Measurements from ENCODE around the gene KCNA1.

The KCNA1 gene

GRCh38 chr12:4911316-4911994 is 1.8 kb downstream of the KCNA1 start:
- no peak for DNase-seq (ENCODE audit: low spot score)

GRCh38 chr12:4914720-4915119 is 5.0 kb downstream of the KCNA1 start:
- DNase-seq (ENCODE audit: low spot score), result no peak

- no peak for DNase-seq (ENCODE audit: low spot score)
Observed at GRCh38 chr12:4915752-4916151, 6.0 kb downstream of the KCNA1 start.

GRCh38 chr12:4918950-4919660 is 9.4 kb downstream of the KCNA1 start:
- no peak for DNase-seq (ENCODE audit: low spot score)

DNA sequence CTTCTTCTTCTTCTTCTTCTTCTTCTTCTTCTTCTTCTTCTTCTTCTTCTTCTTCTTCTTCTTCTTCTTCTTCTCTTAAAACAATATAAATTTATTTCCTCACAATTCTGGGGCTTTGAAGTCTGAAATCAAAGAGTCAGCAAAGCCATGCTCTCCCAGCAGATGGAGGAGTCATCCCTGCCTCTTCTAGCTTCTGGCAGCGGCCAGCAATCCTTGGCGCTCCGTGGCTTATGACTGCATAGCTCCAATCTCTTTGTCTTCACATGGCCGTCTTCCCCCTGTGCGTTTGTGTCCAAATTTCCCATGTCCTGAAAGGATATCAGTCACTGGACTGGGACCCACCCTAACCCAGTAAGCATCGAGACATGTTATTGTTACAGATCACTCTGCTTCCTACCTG is 22.9 kb downstream of the KCNA1 start:
- DNase-seq (ENCODE audit: low spot score), result no peak

DNA sequence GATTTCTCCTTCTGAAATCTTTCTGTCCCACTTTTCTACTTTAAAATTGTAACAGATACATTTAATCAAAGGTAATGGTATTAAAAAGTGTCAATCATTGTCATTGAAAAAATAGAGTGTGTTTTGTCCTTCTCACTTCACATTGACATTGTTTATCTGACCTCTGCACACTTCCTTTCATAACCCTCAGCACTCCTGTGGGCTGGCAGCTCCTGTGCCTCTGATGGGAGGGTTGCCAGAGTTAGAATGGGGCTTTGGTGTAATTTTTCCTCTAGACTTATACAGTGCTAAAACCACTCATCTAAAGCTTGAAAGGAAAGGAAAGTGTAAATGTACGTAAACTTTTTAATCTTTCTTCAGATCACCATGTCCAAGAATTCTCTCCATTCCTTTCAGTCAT is 23.7 kb downstream of the KCNA1 start:
- DNase-seq (ENCODE audit: low spot score), result no peak

GRCh38 chr12:4934407-4935035 is 24.8 kb downstream of the KCNA1 start:
- DNase-seq (ENCODE audit: low spot score), result no peak

- DNase-seq (ENCODE audit: low spot score), result no peak
Observed at GRCh38 chr12:4938900-4939299, 29.2 kb downstream of the KCNA1 start.

DNA sequence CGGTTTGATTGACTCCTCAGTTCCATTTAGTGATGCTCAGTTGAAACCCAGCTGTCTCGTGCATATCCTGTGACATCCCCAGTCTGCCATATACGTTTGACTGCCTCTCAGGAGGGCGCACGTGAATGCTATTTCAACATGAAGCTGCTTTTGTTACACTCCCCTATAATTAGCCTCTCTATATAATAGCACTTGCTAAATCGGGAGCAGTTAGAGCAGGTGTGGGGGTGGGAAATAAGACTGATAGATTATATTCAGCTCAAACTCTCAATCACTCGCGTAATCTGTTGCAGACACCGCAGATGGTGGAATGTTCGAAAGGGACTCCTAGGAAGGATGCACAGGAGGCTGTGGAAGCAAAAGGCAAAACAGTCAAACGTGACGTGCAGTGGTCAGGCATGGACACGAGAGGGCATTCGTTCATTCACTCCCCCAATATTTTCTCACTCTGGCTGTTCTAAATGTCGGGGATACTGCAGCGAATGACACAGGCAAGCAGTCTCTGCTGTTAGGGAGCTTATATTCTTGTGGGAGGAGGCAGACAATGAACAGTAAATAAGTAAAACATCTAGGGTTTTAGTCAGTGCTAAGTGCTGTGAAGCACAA is 29.8 kb downstream of the KCNA1 start:
- DNase-seq (ENCODE audit: low spot score), result no peak

DNA sequence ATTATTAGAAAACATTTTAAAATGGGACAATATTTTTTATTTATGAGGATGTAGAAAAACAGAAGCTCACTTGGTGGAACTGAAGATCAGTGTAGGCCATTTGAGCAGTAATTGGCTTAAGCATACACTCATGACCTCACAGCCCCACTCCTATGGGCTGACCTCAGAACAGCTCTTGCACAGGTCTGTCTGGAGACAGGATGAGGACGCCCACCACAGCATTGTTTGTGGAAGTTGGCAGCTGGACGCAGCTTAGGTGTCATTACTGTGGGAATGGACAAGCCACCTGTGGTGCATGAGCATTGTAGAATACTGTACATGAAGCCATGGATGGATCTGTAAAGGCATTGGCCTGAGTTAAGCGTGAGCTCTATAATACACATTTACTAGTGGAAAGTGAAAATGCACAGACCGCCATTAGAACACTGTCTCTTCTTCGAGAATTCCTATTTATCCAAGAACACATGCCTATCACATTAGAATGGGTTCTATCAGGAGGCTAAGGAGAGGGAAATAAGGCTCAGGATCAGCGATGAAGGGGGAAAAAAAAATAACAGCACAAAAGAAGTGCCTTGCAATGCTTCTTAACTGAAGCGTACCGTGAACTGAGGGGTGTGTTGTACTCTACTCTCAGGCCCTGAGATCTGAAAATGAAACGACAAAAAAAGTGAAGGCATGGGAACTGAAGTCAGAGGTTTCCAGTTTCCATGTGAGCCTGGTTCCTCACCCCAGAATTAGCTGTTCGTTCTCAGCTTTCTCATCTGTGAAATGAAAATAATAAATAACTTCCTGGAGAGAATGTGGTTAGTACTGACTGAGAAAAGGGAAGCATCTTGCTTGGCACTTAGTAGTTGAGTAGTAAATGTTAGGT is 33.6 kb downstream of the KCNA1 start:
- no peak for DNase-seq (ENCODE audit: low spot score)

- no peak for DNase-seq (ENCODE audit: low spot score)
Observed at GRCh38 chr12:4943938-4944284, 34.2 kb downstream of the KCNA1 start.

- DNase-seq (ENCODE audit: low spot score), result no peak
Observed at GRCh38 chr12:4947253-4947652, 37.5 kb downstream of the KCNA1 start.

DNA sequence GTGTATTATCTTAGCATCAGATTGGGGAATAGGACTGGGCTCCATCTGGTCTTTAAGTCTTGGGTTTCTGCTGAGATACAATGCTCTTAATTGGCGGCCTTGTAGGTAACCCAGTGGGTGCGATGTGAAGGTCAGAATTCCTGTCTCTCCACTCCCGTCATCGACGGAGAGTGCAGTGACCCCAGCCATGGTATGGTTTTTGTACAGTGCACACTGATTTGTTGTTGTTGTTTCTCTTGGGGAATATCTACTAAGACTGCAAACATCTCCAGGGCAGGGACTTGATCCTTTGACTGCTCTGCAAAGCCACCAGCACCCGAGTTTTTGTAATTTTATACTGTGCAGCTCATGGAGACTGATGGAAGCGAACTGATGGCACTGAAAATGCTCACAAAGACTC is 41.4 kb downstream of the KCNA1 start:
- DNase-seq (ENCODE audit: low spot score), result no peak

GRCh38 chr12:4951601-4952000 is 41.9 kb downstream of the KCNA1 start:
- no peak for DNase-seq (ENCODE audit: low spot score)

GRCh38 chr12:4954621-4955354 is 45.1 kb downstream of the KCNA1 start:
- DNase-seq (ENCODE audit: low spot score), result no peak

DNA sequence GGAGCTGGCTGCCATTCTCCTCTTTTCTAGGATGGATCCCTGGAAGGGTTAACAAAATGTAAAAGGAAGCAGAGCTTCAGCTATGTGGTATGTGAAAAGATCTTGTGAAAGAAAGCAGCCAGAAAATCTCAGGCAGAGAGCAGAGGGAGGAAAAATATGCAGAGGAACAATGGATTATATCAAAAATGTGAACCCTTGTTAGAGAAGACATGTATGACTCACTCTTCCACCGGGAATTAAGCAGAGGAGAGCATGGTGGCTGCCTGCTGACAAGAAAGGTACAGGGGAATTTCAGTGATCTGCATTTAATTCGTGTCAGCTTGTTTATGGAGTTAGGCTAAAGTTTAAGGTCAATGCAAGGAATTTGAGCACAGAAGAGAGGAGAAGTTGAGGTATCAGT is 46.3 kb downstream of the KCNA1 start:
- DNase-seq (ENCODE audit: low spot score), result no peak

- no peak for DNase-seq (ENCODE audit: low spot score)
Observed at GRCh38 chr12:4956968-4957367, 47.3 kb downstream of the KCNA1 start.

GRCh38 chr12:4957761-4958160 is 48.1 kb downstream of the KCNA1 start:
- DNase-seq (ENCODE audit: low spot score), result no peak

DNA sequence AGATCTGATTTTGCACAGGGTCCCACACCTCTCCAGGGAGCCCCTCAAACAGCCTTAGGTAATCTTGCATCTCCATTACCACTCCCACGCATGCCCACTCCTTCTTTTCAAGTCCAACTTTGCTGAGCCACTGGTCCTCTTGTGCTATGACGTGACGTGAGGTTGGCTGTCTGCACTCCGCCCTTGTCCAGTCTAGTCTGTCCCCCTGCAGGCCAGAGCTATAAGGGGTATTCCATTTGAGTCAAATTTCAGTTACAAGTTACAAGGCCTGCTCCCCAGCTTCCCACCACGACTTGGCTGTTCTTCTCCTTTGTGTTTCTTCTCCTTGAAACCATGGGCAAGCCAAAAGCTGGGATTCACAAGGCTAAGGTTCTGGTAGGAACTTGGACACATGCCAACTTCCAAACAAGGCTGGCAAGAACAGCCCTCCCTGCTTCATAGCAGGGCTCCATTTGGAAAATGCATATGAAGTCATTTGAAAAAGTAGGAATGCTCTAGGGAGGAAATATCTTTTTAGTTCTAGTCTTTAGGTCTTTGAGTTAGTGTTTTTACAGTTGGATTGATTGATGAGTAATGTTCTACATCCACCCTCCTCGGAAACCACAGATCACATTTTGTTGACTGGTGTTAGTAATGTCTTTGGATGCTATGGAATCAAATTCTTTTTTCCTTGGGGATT is 49.1 kb downstream of the KCNA1 start:
- no peak for DNase-seq (ENCODE audit: low spot score)

DNA sequence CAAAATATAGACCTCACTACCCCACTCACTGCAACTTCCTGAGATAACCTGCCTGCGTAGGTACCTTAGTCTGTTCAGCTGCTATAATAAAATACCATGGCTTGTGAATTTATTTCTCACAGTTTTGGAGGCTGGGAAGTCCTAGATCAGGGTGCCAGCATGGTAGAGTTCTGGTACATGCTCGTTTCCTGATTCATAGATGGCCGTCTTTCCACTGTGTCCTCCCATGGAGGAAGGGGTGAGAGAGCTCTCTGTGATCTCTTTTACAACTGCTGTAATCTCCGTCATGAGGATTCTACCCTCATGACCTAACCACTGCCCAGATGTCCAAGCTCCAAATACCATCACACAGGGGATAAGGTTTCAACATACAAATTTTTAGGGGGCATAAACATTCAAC is 49.7 kb downstream of the KCNA1 start:
- no peak for DNase-seq (ENCODE audit: low spot score)

DNA sequence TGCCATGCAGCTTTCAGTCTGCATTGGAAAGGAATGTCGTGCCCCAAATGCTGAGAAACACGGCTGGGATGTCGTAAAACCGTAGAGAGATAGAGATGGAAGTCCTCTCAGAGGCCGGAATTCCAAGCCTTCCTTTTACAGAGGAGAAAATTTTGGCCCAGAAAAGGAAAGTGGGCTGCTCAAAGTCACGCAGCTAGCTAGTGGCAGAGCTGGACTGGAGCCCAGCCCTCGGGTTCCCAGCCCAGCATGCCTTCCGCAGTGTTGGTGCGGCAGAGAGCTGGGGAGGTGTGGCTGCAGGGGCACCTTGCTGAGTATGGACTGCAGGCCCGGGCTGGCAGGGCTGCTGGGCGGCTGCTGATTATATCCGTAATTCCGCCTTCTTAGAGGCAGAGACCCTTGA is 50.3 kb downstream of the KCNA1 start:
- no peak for DNase-seq (ENCODE audit: low spot score)
